Stimulated activated CD8-positive, alpha-beta memory T cell treated with anti-CD3 and anti-CD28 coated beads, Interleukin-12 subunit alpha, Interleukin-12 subunit beta, amount 100 ng/mL, for 24 hours (primary cell): ENCODE results near the gene AFF3.
"Not testable (repeated sequence)": the region's sequence is repeated elsewhere in the genome, so short reads cannot be mapped to it uniquely, and the experiment has no call there.

Experiments
- DNase-seq: peaks from one replicate; pipeline ENCODE4 v3.0.0-alpha.2; 2020; ENCODE audit errors: extremely low read depth

AFF3 gene

GRCh38 chr2:99933894-99934650, 208.3 kb downstream of the AFF3 start:
- DNase-seq: no peak

GRCh38 chr2:99933491-99933890, 208.9 kb downstream of the AFF3 start:
- DNase-seq: not testable (repeated sequence)

GRCh38 chr2:99928470-99929053, 213.8 kb downstream of the AFF3 start:
- no peak for DNase-seq

- DNase-seq: not testable (repeated sequence)
These were observed 214.6 kb downstream of the AFF3 start for GRCh38 chr2:99927690-99928207.

- no peak for DNase-seq
These were observed 215.4 kb downstream of the AFF3 start for GRCh38 chr2:99926986-99927385.

GRCh38 chr2:99925960-99926359, 216.4 kb downstream of the AFF3 start:
- no peak for DNase-seq

GRCh38 chr2:99922664-99923063, 219.7 kb downstream of the AFF3 start:
- no peak for DNase-seq

- no peak for DNase-seq
These were observed 220.5 kb downstream of the AFF3 start for GRCh38 chr2:99921903-99922302.

GRCh38 chr2:99918389-99918788, 224.0 kb downstream of the AFF3 start:
- no peak for DNase-seq

GRCh38 chr2:99915108-99915675, 227.2 kb downstream of the AFF3 start:
- DNase-seq: no peak

GRCh38 chr2:99911736-99912135, 230.7 kb downstream of the AFF3 start:
- no peak for DNase-seq

GRCh38 chr2:99910902-99911301, 231.5 kb downstream of the AFF3 start:
- no peak for DNase-seq

GRCh38 chr2:99905636-99906035, 236.8 kb downstream of the AFF3 start:
- no peak for DNase-seq

GRCh38 chr2:99905025-99905424, 237.4 kb downstream of the AFF3 start:
- DNase-seq: no peak

GRCh38 chr2:99903981-99904380, 238.4 kb downstream of the AFF3 start:
- DNase-seq: no peak

GRCh38 chr2:99900556-99900955, 241.8 kb downstream of the AFF3 start:
- no peak for DNase-seq

- DNase-seq: no peak
These were observed 242.5 kb downstream of the AFF3 start for GRCh38 chr2:99899882-99900281.

GRCh38 chr2:99899058-99899855, 243.1 kb downstream of the AFF3 start:
- DNase-seq: no peak

GRCh38 chr2:99898336-99899048, 243.9 kb downstream of the AFF3 start:
- no peak for DNase-seq

- no peak for DNase-seq
These were observed 251.0 kb downstream of the AFF3 start for GRCh38 chr2:99891428-99891780.

- DNase-seq: no peak
These were observed 251.6 kb downstream of the AFF3 start for GRCh38 chr2:99890568-99891427.
